ENCODE measurements around the gene HNRNPLL. TPM values are rescaled to one million over a fixed set of nuclear protein-coding genes. Genes with fewer than 3 reads are reported as not detected.
A peak's percentile ranks its signal among the peaks of the same experiment; 100 is the strongest.

Gene HNRNPLL
- total and polyA plus RNA-seq, 11 donors, result 6.9 to 33.2 (median 23.2) TPM

GRCh38 chr2:38572167-38572566, 30.6 kb downstream of the HNRNPLL start:
- WGBS, 4 donors, result 38 to 87% (median 76%) methylated on average over 1 of the region's 1 CpG

GRCh38 chr2:38571193-38571592, 31.5 kb downstream of the HNRNPLL start:
- WGBS, 4 donors, result 68 to 72% (median 71%) methylated on average over 4 of the region's 4 CpGs
- intact Hi-C loops (cut with DNase I), result loop anchor here in 1 of 10 donors (10.0 kb wide), 1 partner anchor 256 kb away; no protein-coding TSS in a partner anchor

More at GRCh38 chr2:38572167-38572566, 30.6 kb downstream of the HNRNPLL start:
- peak overlapping the region in 1 of 12 donors; percentile 2 for H3K27ac ChIP-seq
- H3K4me3 ChIP-seq, result no peak overlapping the region
- intact Hi-C loops (cut with DNase I), result loop anchor here in 1 of 10 donors (10.0 kb wide), 1 partner anchor 257 kb away; no protein-coding TSS in a partner anchor
- H3K9me3 ChIP-seq, result no peaks in the 10 kb centered on the region
- DNase-seq (no peak), ATAC-seq (peak in 2 of 4 donors; percentile 50 to 51)
- peaks cover 0 to 98% (median 61%) of the 10 kb centered on the region in 9 donors for H3K36me3 ChIP-seq
- peaks cover 0 to 16% (median 0%) of the 10 kb centered on the region in 12 donors for H3K4me1 ChIP-seq
- no peaks in the 10 kb centered on the region for H3K27me3 ChIP-seq
- TF ChIP-seq CTCF (IDR thresholded peaks at IDR 0.05) (no peak), POLR2A (IDR thresholded peaks at IDR 0.05) (no peak)

GRCh38 chr2:38568724-38569436, 33.8 kb downstream of the HNRNPLL start:
- H3K27me3 ChIP-seq, result no peaks in the 10 kb centered on the region
- H3K27ac ChIP-seq, result no peak overlapping the region
- no peak for DNase-seq
- TF ChIP-seq POLR2A (IDR thresholded peaks at IDR 0.05), result no peak
- intact Hi-C loops (cut with DNase I), result no loop called here
- no peak for ATAC-seq
- peaks cover 0 to 100% (median 94%) of the 10 kb centered on the region in 9 donors for H3K36me3 ChIP-seq
- 71 to 77% (median 72%) methylated on average over 5 of the region's 5 CpGs for WGBS, 4 donors
- peaks cover 0 to 16% (median 0%) of the 10 kb centered on the region in 12 donors for H3K4me1 ChIP-seq
- H3K9me3 ChIP-seq, result no peaks in the 10 kb centered on the region
- H3K4me3 ChIP-seq, result no peak overlapping the region

More at GRCh38 chr2:38571193-38571592, 31.5 kb downstream of the HNRNPLL start:
- DNase-seq (no peak), ATAC-seq (no peak)
- H3K27ac ChIP-seq, result no peak overlapping the region
- peaks cover 0 to 98% (median 70%) of the 10 kb centered on the region in 9 donors for H3K36me3 ChIP-seq
- H3K4me3 ChIP-seq, result no peak overlapping the region
- H3K9me3 ChIP-seq, result no peaks in the 10 kb centered on the region
- H3K27me3 ChIP-seq, result no peaks in the 10 kb centered on the region
- TF ChIP-seq CTCF (IDR thresholded peaks at IDR 0.05) (no peak), POLR2A (IDR thresholded peaks at IDR 0.05) (no peak)
- peaks cover 0 to 16% (median 0%) of the 10 kb centered on the region in 12 donors for H3K4me1 ChIP-seq

GRCh38 chr2:38565333-38565732, 37.4 kb downstream of the HNRNPLL start:
- TF ChIP-seq CTCF (IDR thresholded peaks at IDR 0.05) (no peak), POLR2A (IDR thresholded peaks at IDR 0.05) (no peak)
- no peak for ATAC-seq
- intact Hi-C loops (cut with DNase I), result no loop called here
- Histone ChIP-seq H3K4me3 (no peak overlapping the region), H3K4me1 (peaks cover 0 to 3% (median 0%) of the 10 kb centered on the region in 12 donors), H3K27me3 (no peaks in the 10 kb centered on the region), H3K36me3 (peaks cover 3 to 100% (median 98%) of the 10 kb centered on the region in 9 donors), H3K27ac (no peak overlapping the region), H3K9me3 (no peaks in the 10 kb centered on the region)
- WGBS, 4 donors, result 93 to 96% (median 95%) methylated on average over 2 of the region's 2 CpGs
- DNase-seq, result no peak

Measured in heart left ventricle (tissue), 16 donors.